Activated gamma-delta T cell (primary cell): ENCODE data around the gene PCDHB6.
"Not testable (repeated sequence)": the region's sequence is repeated elsewhere in the genome, so short reads cannot be mapped to it uniquely, and the experiment has no call there.

Source experiments
- DNase-seq: peaks from one replicate; lab custom pipeline; 2025; lab: John Stamatoyannopoulos, UW

Gene PCDHB6

DNA sequence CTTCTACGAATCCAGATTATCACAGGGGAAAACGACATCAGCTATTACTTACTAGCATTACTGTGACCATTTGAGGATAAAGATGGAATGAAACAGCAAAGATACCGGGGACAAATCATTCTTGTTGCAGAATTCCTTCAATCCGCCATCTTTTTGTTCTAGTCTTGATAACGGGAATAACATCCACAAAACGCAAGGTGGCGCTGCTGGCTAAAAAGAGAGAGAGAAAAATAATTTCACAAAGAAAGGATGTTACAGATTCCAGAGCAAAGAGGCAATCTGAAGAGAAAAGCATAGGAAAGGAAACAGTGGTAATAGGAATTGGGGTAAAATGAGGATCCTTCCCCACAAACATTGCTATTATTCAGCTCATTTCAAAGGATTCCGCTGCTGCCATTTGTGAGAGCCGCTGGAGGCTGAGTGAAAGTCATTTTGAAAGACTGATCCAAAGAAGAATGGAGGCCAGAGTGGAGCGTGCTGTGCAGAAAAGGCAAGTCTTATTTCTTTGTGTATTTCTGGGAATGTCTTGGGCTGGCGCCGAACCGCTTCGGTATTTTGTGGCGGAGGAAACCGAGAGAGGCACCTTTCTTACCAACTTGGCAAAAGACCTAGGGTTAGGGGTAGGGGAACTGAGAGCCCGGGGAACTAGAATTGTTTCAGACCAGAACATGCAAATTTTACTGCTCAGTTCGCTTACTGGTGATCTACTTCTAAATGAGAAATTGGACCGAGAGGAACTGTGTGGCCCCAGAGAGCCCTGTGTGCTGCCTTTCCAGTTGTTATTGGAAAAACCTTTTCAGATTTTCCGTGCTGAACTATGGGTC lies 22.7 kb downstream of the PCDHB6 start, which contains the start of gene PCDHB7:
Gene PCDHB7 (plus strand): TSS at position 264 of the 824 bp plus-strand sequence. CDS start 192 bp downstream, at position 456.
- DNase-seq: no peak

DNA sequence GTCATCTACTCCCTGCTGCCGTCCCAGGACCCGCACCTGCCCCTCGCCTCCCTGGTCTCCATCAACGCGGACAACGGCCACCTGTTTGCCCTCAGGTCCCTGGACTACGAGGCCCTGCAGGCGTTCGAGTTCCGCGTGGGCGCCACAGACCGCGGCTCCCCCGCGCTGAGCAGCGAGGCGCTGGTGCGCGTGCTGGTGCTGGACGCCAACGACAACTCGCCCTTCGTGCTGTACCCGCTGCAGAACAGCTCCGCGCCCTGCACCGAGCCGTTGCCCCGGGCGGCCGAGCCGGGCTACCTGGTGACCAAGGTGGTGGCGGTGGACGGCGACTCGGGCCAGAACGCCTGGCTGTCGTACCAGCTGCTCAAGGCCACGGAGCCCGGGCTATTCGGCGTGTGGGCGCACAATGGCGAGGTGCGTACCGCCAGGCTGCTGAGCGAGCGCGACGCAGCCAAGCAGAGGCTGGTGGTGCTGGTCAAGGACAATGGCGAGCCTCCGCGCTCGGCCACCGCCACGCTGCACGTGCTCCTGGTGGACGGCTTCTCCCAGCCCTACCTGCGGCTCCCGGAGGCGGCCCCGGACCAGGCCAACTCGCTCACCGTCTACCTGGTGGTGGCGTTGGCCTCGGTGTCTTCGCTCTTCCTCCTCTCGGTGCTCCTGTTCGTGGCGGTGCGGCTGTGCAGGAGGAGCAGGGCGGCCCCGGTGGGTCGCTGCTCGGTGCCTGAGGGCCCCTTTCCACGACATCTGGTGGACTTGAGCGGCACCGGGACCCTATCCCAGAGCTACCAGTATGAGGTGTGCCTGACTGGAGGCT lies 24.6 kb downstream of the PCDHB6 start:
- DNase-seq: not testable (repeated sequence)

DNA sequence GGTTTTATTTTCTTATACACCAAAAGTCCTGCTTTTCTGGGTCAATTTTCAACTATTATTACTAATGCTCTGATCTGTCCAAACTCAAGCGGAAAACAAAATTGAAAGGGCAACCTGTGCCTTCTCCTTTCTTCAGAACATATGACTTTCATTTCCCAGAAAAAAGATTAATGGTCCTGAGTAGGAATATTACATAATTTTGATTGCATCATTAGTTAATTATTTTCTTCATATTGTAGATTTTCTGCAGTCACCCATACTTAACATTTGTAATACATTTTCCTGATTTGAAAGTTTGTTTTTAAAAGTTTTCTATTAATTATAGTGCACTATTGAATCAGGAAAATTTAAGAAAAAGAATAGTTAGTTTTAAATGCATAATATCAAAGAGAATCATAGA lies 26.1 kb downstream of the PCDHB6 start:
- DNase-seq: no peak

DNA sequence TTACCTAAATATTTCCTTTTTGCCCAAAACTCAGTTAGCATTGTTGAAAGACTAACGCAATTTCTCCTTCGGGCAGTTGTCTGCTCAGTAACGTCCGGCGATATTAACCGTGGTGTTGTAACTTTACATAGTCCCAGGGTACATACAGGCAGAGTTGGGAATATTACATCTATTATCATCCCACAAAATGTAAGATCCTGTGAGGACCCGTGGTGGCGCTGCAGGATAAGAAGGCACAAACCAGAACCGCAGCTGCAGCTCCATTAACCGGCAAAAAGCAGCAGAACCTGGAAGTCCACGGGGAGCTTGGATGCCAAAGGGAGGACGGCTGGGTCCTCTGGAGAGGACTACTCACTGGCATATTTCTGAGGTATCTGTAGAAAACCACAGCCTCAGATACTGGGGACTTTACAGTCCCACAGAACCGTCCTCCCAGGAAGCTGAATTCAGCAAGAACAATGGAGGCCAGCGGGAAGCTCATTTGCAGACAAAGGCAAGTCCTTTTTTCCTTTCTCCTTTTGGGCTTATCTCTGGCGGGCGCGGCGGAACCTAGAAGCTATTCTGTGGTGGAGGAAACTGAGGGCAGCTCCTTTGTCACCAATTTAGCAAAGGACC lies 27.8 kb downstream of the PCDHB6 start, which contains the start of gene PCDHB8:
Gene PCDHB8 (plus strand): TSS at position 214 of the 615 bp plus-strand sequence. CDS start 245 bp downstream, at position 459.
- not testable (repeated sequence) for DNase-seq

DNA sequence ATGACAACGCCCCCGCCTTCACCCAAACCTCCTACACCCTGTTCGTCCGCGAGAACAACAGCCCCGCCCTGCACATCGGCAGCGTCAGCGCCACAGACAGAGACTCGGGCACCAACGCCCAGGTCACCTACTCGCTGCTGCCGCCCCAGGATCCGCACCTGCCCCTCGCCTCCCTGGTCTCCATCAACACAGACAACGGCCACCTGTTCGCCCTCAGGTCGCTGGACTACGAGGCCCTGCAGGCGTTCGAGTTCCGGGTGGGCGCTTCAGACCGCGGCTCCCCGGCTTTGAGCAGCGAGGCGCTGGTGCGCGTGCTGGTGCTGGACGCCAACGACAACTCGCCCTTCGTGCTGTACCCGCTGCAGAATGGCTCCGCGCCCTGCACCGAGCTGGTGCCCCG lies 29.5 kb downstream of the PCDHB6 start:
- DNase-seq: not testable (repeated sequence)

DNA sequence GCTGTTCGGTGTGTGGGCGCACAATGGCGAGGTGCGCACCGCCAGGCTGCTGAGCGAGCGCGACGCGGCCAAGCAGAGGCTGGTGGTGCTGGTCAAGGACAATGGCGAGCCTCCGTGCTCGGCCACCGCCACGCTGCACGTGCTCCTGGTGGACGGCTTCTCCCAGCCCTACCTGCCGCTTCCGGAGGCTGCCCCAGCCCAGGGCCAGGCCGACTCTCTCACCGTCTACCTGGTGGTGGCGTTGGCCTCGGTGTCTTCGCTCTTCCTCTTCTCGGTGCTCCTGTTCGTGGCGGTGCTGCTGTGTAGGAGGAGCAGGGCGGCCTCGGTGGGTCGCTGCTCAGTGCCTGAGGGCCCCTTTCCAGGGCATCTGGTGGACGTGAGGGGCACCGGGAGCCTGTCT lies 30.0 kb downstream of the PCDHB6 start:
- not testable (repeated sequence) for DNase-seq

DNA sequence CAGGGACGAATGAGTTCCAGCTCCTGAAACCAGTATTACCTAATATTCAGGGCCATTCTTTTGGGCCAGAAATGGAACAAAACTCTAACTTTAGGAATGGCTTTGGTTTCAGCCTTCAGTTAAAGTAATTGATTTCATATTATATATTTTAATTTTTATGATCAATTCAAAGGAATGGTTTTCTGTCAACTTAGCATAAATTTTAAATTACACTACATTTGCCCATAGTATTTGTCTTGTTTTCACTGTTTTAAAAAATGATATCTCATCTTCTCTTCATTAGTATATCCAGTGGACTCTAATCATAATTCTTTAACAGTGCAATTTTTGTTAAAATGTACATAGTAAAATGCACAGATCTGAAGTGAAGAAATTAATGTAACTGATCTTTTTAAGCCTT lies 30.5 kb downstream of the PCDHB6 start:
- no peak for DNase-seq

DNA sequence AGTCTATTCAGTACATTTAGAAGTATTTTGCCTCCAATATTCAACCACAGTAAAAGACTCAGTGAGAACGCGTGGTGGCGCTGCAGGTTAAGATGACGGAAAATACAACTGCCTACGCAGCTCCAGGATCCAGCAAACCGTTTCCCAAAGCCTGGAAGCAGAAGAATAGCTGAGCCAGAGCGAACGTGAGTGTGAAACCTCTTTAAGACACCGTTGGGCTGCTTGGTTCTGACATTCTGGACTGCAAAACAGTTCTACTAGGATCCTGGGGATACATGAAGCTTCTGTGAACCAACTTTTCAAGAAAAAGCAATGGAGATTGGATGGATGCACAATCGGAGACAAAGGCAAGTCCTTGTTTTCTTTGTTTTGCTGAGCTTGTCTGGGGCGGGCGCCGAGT lies 32.4 kb downstream of the PCDHB6 start, which contains the start of gene PCDHB16:
Gene PCDHB16 (plus strand): TSS at position 140 of the 400 bp plus-strand sequence. CDS start 173 bp downstream, at position 313.
- DNase-seq: no peak

DNA sequence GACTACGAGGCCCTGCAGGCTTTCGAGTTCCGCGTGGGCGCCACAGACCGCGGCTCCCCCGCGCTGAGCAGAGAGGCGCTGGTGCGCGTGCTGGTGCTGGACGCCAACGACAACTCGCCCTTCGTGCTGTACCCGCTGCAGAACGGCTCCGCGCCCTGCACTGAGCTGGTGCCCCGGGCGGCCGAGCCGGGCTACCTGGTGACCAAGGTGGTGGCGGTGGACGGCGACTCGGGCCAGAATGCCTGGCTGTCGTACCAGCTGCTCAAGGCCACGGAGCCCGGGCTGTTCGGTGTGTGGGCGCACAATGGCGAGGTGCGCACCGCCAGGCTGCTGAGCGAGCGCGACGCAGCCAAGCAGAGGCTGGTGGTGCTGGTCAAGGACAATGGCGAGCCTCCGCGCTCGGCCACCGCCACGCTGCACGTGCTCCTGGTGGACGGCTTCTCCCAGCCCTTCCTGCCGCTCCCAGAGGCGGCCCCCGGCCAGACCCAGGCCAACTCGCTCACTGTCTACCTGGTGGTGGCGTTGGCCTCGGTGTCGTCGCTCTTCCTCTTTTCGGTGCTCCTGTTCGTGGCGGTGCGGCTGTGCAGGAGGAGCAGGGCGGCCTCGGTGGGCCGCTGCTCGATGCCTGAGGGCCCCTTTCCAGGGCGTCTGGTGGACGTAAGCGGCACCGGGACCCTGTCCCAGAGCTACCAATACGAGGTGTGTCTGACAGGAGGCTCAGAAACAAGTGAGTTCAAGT lies 34.4 kb downstream of the PCDHB6 start:
- not testable (repeated sequence) for DNase-seq

DNA sequence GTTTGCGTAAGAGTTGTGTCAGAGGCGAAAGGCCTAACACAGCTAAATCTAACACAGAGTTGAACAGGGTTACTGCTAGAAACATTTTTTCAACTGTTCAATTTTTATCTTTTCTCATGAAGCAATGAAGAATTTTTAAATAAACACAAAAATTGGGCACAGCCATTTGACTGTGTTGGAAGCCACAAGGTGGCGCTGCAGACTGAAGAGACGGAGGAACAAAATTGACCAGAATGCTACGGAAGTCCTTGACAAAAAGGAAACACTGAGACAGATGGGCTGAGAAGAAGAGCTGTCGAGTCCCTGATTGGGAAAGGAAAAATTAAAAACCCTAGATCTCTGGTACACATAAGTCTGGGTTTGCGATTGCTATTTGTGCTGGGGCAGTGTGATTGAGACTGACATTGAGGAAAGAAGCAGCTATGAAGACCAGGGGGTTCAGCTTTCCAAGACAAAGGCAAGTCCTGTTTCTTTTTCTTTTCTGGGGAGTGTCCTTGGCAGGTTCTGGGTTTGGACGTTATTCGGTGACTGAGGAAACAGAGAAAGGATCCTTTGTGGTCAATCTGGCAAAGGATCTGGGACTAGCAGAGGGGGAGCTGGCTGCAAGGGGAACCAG lies 37.1 kb downstream of the PCDHB6 start, which contains the start of gene PCDHB9:
Gene PCDHB9 (plus strand): TSS at position 265 of the 616 bp plus-strand sequence. CDS start 158 bp downstream, at position 423.
- no peak for DNase-seq

DNA sequence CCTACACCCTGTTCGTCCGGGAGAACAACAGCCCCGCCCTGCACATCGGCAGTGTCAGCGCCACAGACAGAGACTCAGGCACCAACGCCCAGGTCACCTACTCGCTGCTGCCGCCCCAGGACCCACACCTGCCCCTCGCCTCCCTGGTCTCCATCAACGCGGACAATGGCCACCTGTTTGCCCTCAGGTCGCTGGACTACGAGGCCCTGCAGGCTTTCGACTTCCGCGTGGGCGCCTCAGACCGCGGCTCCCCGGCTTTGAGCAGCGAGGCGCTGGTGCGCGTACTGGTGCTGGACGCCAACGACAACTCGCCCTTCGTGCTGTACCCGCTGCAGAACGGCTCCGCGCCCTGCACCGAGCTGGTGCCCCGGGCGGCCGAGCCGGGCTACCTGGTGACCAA lies 38.8 kb downstream of the PCDHB6 start:
- not testable (repeated sequence) for DNase-seq

DNA sequence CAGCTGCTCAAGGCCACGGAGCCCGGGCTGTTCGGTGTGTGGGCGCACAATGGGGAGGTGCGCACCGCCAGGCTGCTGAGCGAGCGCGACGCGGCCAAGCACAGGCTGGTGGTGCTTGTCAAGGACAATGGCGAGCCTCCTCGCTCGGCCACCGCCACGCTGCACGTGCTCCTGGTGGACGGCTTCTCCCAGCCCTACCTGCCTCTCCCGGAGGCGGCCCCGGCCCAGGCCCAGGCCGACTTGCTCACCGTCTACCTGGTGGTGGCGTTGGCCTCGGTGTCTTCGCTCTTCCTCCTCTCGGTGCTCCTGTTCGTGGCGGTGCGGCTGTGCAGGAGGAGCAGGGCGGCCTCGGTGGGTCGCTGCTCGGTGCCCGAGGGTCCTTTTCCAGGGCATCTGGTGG lies 39.3 kb downstream of the PCDHB6 start:
- not testable (repeated sequence) for DNase-seq

DNA sequence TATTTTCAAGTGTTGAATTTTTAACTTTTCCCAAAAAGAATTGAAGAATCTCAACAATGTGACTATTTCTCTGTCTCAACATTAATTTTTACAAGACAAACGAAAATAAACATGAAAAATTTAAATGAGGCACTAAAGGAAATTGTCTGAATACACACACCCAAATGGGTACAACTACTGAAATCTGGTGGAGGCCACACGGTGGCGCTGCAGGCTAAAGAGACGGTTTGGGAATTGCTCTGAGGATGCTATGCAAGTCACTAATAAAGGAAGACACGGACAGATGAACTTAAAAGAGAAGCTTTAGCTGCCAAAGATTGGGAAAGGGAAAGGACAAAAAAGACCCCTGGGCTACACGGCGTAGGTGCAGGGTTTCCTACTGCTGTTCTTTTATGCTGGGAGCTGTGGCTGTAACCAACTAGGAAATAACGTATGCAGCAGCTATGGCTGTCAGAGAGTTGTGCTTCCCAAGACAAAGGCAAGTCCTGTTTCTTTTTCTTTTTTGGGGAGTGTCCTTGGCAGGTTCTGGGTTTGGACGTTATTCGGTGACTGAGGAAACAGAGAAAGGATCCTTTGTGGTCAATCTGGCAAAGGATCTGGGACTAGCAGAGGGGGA lies 42.4 kb downstream of the PCDHB6 start, which contains the start of gene PCDHB10:
Gene PCDHB10 (plus strand): TSS at position 244 of the 616 bp plus-strand sequence. CDS start 200 bp downstream, at position 444.
- no peak for DNase-seq

DNA sequence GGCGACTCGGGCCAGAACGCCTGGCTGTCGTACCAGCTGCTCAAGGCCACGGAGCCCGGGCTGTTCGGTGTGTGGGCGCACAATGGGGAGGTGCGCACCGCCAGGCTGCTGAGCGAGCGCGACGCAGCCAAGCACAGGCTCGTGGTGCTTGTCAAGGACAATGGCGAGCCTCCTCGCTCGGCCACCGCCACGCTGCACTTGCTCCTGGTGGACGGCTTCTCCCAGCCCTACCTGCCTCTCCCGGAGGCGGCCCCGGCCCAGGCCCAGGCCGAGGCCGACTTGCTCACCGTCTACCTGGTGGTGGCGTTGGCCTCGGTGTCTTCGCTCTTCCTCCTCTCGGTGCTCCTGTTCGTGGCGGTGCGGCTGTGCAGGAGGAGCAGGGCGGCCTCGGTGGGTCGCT lies 44.5 kb downstream of the PCDHB6 start:
- DNase-seq: not testable (repeated sequence)

DNA sequence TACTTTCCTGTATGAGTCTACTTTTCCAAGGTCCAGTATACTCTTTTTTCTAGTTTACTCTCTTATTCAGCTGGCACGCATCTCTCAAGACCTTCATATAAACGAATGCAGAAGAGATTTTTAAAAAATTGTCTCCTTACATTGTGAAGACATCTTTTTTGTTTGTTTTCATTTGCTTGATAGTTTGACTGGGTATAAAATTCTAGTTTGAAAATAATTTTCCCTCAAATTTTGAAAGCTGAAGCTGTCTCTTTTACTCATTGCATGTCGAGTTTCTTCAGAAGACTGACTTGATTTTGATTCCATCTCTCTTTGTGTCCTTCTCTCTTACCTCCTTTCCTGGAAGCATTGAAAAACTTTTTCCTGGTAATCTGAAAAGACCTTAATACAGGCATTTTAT lies 46.5 kb downstream of the PCDHB6 start:
- no peak for DNase-seq

DNA sequence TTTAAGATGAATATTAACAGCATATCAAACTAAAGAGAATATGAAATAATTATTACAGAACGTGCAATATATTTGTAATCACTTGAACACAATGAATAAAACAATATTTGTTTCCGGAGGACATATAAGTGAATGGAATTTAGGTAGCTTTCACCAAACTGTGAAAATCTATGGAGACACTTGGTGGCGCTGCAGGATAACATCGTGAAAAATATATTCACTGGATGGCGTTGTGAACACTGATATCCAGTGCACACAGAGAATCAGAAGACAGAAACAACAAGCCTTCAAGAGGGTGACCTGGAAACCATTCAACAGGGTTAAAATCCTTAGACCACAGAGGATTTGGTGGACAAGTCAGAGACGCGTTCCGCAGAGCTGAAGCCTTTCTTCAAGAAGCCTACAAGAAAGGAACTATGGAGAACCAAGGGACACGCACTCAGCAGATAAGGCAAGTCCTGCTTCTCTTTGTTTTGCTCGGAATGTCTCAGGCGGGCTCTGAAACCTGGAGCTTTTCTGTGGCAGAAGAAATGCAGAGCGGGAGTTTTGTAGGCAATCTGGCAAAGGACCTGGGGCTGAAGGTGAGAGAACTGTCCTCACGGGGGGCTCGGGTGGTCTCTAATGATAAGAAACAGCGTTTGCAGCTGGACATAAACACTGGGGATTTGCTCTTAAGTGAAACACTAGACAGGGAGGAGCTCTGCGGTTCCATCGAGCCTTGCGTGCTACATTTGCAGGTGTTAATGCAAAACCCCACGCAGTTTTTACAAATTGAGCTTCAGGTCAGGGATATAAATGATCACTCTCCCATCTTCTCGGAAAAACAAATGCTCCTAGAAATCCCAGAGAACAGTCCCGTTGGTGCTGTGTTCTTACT lies 49.7 kb downstream of the PCDHB6 start, which contains the start of gene PCDHB11:
Gene PCDHB11 (plus strand): TSS at position 269 of the 877 bp plus-strand sequence. CDS start 148 bp downstream, at position 417.
- DNase-seq: no peak

DNA sequence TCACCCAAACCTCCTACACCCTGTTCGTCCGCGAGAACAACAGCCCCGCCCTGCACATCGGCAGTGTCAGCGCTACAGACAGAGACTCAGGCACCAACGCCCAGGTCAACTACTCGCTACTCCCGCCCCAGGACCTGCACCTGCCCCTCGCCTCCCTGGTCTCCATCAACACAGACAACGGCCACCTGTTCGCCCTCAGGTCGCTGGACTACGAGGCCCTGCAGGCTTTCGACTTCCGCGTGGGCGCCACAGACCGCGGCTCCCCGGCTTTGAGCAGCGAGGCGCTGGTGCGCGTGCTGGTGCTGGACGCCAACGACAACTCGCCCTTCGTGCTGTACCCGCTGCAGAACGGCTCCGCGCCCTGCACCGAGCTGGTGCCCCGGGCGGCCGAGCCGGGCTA lies 51.3 kb downstream of the PCDHB6 start:
- not testable (repeated sequence) for DNase-seq

DNA sequence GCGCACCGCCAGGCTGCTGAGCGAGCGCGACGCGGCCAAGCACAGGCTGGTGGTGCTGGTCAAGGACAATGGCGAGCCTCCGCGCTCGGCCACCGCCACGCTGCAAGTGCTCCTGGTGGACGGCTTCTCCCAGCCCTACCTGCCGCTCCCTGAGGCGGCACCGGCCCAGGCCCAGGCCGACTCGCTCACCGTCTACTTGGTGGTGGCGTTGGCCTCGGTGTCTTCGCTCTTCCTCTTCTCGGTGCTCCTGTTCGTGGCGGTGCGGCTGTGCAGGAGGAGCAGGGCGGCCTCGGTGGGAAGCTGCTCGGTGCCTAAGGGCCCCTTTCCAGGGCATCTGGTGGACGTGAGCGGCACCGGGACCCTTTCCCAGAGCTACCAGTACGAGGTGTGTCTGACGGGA lies 51.8 kb downstream of the PCDHB6 start:
- DNase-seq: not testable (repeated sequence)
